IPS DF 6.9 (cell line): ENCODE measurements around the gene GRK5.

Source experiments
- DNase-seq: peaks from one replicate; pipeline ENCODE4 v3.0.0-alpha.2; 2013; ENCODE audit warnings: low read depth, low spot score
- H3K27ac ChIP-seq: one replicate; pipeline ENCODE4 v1.5.1; 2013; ENCODE audit warnings: low read length, control low read depth
- H3K27me3 ChIP-seq: 2 replicates; pipeline ENCODE4 v1.6.1; 2013; ENCODE audit warnings: mild to moderate bottlenecking, low read length; ENCODE audit not compliant: control insufficient read depth, insufficient read depth
- H3K36me3 ChIP-seq: 2 replicates; pipeline ENCODE4 v1.6.1; 2013; ENCODE audit warnings: low read length; ENCODE audit not compliant: control insufficient read depth, insufficient read depth
- H3K4me1 ChIP-seq: 2 replicates; pipeline ENCODE4 v1.6.1; 2013; ENCODE audit warnings: low read length; ENCODE audit not compliant: control insufficient read depth, insufficient read depth
- H3K4me3 ChIP-seq: 2 replicates; pipeline ENCODE4 v1.5.1; 2013; ENCODE audit warnings: mild to moderate bottlenecking, low read length
- H3K9me3 ChIP-seq: 2 replicates; pipeline ENCODE4 v1.6.1; 2013; ENCODE audit warnings: low read length, inconsistent platforms; ENCODE audit not compliant: control insufficient read depth, insufficient read depth
- WGBS: extraction: QIAGEN DNeasy Blood & Tissue Kit; methylation state at CpG from one replicate; pipeline ENCODE4 v1.1.7; 2013; ENCODE audit warnings: mixed read lengths, missing lambda C conversion rate; ENCODE audit not compliant: insufficient read length, insufficient coverage; 5-methylcytosine and 5-hydroxymethylcytosine counted together

The GRK5 gene

DNA sequence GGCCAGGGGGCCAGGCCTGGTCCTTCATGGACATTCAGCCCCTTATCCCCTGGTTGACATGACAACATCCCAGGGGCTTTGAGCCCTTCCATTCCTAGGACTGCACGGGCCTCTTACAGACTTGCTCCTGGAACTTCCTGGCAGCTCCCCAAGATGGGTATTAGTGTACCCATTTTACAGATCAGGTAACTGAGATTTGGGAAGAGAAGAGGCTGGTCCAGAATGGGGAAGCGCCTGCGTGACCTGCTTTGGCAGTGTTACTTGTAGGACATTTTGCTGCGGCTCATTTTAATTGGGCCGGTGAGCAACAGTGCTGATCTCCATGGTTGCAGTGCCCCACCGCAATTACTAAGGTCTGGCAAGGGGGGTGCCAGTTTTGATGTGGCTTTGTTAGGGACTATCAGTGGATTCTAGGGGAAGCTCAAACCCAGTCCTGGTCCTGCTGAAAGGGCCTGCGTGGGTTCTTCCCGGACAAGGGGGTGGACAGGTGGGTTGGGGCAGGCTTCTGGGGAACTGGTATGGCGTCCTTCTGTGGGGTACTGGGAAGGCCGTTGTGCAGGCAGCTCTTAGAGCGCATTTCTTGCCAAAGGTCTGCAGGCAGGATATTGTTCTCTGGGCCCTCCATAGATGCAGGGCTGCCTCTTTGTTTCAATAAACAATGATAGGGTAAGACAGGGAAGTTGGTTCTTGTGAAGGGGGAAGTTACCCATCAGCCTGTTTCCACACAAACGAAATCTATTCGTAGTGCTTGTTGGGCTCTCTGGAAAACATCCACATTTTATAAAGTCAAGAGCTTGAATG is 197.5 kb downstream of the GRK5 start:
- Histone ChIP-seq H3K36me3 (no peaks in the 10 kb centered on the region), H3K27ac (no peak overlapping the region), H3K9me3 (no peaks in the 10 kb centered on the region), H3K4me3 (no peak overlapping the region), H3K4me1 (no peaks in the 10 kb centered on the region), H3K27me3 (no peaks in the 10 kb centered on the region)
- DNase-seq = no peak
- WGBS = no CpG with 5 or more reads among the region's 13 CpGs

GRCh38 chr10:119405520-119405807 is 198.1 kb downstream of the GRK5 start:
- DNase-seq = no peak
- no peak overlapping the region for H3K27ac ChIP-seq
- no CpG with 5 or more reads among the region's 8 CpGs for WGBS

GRCh38 chr10:119406137-119406536 is 198.8 kb downstream of the GRK5 start:
- Histone ChIP-seq H3K9me3 (no peaks in the 10 kb centered on the region), H3K4me1 (no peaks in the 10 kb centered on the region), H3K4me3 (no peak overlapping the region), H3K27me3 (no peaks in the 10 kb centered on the region), H3K27ac (no peak overlapping the region), H3K36me3 (no peaks in the 10 kb centered on the region)
- DNase-seq = no peak
- WGBS = no CpG with 5 or more reads among the region's 3 CpGs

More at GRCh38 chr10:119405520-119405807, 198.1 kb downstream of the GRK5 start:
- H3K36me3 ChIP-seq = no peaks in the 10 kb centered on the region
- no peaks in the 10 kb centered on the region for H3K27me3 ChIP-seq
- no peak overlapping the region for H3K4me3 ChIP-seq
- H3K9me3 ChIP-seq = no peaks in the 10 kb centered on the region
- H3K4me1 ChIP-seq = no peaks in the 10 kb centered on the region

DNA sequence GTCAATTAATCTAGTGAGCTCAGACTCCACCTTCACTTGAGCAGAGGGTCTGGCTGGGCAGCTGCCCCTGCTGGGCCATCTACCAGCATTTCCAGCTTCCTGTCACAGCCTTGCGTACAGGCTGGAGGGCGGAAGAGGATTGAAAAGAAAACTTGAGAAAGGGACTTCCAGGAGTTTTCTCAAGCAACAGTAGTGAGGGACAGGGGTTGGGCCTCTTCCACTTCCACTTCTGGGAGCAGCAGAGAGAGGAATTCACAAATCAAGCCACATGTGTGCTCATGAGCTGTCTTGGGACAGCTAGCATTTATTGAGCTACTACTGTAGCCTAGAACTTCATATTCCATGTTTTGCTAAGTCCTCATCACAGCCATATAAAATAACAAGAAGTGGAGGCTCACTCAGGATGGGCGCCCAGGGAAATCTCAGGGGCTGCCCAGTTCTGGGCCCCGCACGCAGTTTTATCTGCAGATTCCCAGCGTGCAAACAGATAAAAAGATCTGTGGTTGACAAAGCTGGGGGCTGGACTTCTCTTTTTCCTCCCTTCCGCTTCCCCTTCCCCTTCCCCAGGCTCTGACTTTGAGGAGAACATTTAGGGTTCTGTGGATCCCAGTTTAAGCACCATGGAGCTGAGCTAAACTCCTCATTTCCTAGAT is 199.4 kb downstream of the GRK5 start:
- no peaks in the 10 kb centered on the region for H3K4me1 ChIP-seq
- no peak for DNase-seq
- H3K9me3 ChIP-seq = no peaks in the 10 kb centered on the region
- no peaks in the 10 kb centered on the region for H3K36me3 ChIP-seq
- H3K27me3 ChIP-seq = no peaks in the 10 kb centered on the region
- no peak overlapping the region for H3K27ac ChIP-seq
- WGBS = no CpG with 5 or more reads among the region's 7 CpGs
- no peak overlapping the region for H3K4me3 ChIP-seq

DNA sequence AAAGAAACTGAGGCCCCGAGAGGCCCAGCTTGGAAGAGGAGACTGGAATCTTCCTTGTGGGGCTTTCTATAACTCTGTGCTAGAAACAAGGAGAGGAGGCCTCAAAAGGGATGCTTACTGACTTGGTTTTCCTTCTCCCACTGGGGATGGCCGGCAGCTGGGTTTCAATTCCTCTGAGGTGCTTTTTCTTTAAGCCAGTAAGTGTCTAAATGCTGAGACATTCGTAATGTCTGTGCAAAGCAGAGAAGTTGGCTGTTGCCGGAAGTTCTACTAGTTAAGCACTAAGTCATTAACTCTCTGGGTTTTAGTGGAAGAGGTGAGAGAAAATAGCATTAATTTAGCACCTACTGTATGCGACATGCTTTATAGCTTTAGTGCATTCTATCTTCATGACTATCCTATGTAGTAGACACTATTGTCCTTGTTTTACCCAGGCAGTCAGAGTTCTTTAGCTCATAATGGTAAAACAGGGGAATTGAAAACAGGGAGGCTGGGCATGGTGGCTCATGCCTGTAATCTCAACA is 199.9 kb downstream of the GRK5 start:
- Histone ChIP-seq H3K27me3 (no peaks in the 10 kb centered on the region), H3K27ac (no peak overlapping the region), H3K4me3 (no peak overlapping the region), H3K4me1 (no peaks in the 10 kb centered on the region), H3K36me3 (no peaks in the 10 kb centered on the region), H3K9me3 (no peaks in the 10 kb centered on the region)
- DNase-seq = no peak
- no CpG with 5 or more reads among the region's 5 CpGs for WGBS

DNA sequence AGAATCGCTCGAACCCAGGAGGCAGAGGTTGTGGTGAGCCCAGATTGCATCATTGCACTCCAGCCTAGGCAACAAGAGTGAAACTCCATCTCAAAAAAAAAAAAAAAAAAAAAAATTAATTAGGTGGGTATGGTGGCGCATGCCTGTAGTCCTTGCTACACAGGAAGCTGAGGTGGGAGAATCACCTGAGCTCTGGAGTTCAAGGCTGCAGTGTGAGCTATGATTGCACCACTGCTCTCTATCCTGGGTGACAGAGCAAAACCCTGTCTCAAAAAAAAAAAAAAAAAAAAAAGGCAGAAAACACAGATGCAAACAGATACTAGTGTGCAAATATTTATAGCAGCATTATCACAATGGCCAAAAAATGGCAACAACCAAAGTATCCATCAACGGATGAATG is 200.7 kb downstream of the GRK5 start:
- no peaks in the 10 kb centered on the region for H3K27me3 ChIP-seq
- H3K36me3 ChIP-seq = no peaks in the 10 kb centered on the region
- WGBS = no CpG with 5 or more reads among the region's 4 CpGs
- no peaks in the 10 kb centered on the region for H3K4me1 ChIP-seq
- no peak overlapping the region for H3K27ac ChIP-seq
- no peak for DNase-seq
- H3K9me3 ChIP-seq = no peaks in the 10 kb centered on the region
- no peak overlapping the region for H3K4me3 ChIP-seq

DNA sequence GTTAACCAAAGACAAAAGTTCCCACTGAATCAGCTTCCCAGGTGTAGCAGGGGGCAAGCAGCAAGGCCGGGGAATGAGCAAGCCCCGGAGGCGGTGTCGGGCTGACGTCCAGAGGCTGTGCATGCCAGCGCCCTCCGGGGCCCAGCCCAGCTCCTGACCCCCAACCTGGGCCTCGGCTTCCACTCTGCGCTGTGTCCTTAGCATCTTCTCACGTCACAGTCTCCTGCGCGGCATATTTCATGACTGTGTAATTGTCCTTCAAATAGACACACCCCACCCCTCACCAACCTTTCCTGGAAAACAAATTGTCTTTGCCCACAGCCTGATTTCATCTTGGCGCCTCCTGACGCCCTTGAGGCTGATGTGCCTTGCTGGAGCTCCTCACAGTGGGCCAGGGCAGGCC is 201.6 kb downstream of the GRK5 start:
- no peaks in the 10 kb centered on the region for H3K27me3 ChIP-seq
- no peak for DNase-seq
- H3K4me3 ChIP-seq = no peak overlapping the region
- H3K36me3 ChIP-seq = no peaks in the 10 kb centered on the region
- peaks cover 3% of the 10 kb centered on the region for H3K4me1 ChIP-seq
- no peaks in the 10 kb centered on the region for H3K9me3 ChIP-seq
- H3K27ac ChIP-seq = no peak overlapping the region
- no CpG with 5 or more reads among the region's 14 CpGs for WGBS

DNA sequence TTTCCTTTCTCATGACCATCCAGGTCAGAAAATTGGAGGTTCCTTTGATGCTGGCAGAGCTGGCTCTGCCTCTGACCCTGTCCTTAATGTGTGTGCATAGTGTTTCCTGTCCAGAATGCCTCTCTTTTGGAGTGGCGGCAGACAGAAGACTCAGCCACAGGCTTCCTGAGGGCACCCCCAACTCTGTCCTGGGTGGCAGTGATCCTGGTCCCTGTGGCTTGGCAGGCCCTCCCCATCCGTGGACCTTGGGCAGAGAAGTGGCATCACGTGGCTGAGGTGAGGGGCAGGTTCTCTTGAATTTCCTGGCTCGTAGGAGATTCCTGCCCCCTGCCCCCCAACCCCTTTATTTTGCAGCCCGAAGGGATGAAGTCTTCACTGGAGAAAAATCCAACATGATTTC is 202.0 kb downstream of the GRK5 start:
- no peak for DNase-seq
- WGBS = no CpG with 5 or more reads among the region's 5 CpGs
- Histone ChIP-seq H3K36me3 (no peaks in the 10 kb centered on the region), H3K9me3 (no peaks in the 10 kb centered on the region), H3K4me1 (peaks cover 3% of the 10 kb centered on the region), H3K27me3 (no peaks in the 10 kb centered on the region), H3K4me3 (no peak overlapping the region), H3K27ac (no peak overlapping the region)

GRCh38 chr10:119409906-119410305 is 202.5 kb downstream of the GRK5 start:
- no CpG with 5 or more reads among the region's 18 CpGs for WGBS
- Histone ChIP-seq H3K9me3 (no peaks in the 10 kb centered on the region), H3K27ac (no peak overlapping the region), H3K4me1 (peaks cover 3% of the 10 kb centered on the region), H3K27me3 (no peaks in the 10 kb centered on the region), H3K36me3 (no peaks in the 10 kb centered on the region), H3K4me3 (no peak overlapping the region)
- DNase-seq = no peak

- Histone ChIP-seq H3K4me1 (peaks cover 3% of the 10 kb centered on the region), H3K27me3 (no peaks in the 10 kb centered on the region), H3K9me3 (no peaks in the 10 kb centered on the region), H3K36me3 (no peaks in the 10 kb centered on the region), H3K4me3 (no peak overlapping the region), H3K27ac (no peak overlapping the region)
- no peak for DNase-seq
- no CpG with 5 or more reads among the region's 9 CpGs for WGBS
These were observed 203.2 kb downstream of the GRK5 start for GRCh38 chr10:119410361-119411116.
